ENCODE results near the gene PTCD1.
"Not testable (repeated sequence)": the region's sequence is repeated elsewhere in the genome, so short reads cannot be mapped to it uniquely, and the experiment has no call there.

Gene PTCD1

GRCh38 chr7:99383791-99384370, 54.7 kb downstream of the PTCD1 start:
- Histone ChIP-seq H3K4me3 (no peak overlapping the region), H3K36me3 (ENCODE audit: insufficient read depth, low read length) (no peaks in the 10 kb centered on the region), H3K27ac (no peak overlapping the region), H3K9ac (ENCODE audit: insufficient read length) (no peak overlapping the region), H3K9me3 (ENCODE audit: low read depth, low read length) (no peaks in the 10 kb centered on the region)
- no peak for DNase-seq (ENCODE audit: low read depth, low spot score)
- TF ChIP-seq FOXP2 (optimal IDR thresholded peaks at IDR 0.05; ENCODE audit: control extremely low read depth, extremely low read length, insufficient read depth) (no peak), EZH2 (IDR thresholded peaks at IDR 0.05) (no peak), POLR2AphosphoS5 (IDR thresholded peaks at IDR 0.05; ENCODE audit: borderline replicate concordance, low read depth, low read length) (no peak)

GRCh38 chr7:99383203-99383602, 55.4 kb downstream of the PTCD1 start:
- TF ChIP-seq EZH2 (IDR thresholded peaks at IDR 0.05) (no peak), POLR2AphosphoS5 (IDR thresholded peaks at IDR 0.05; ENCODE audit: borderline replicate concordance, low read depth, low read length) (no peak), FOXP2 (optimal IDR thresholded peaks at IDR 0.05; ENCODE audit: control extremely low read depth, extremely low read length, insufficient read depth) (no peak)
- Histone ChIP-seq H3K9ac (ENCODE audit: insufficient read length) (no peak overlapping the region), H3K9me3 (ENCODE audit: low read depth, low read length) (no peaks in the 10 kb centered on the region), H3K4me3 (no peak overlapping the region), H3K36me3 (ENCODE audit: insufficient read depth, low read length) (no peaks in the 10 kb centered on the region), H3K27ac (no peak overlapping the region)
- no peak for DNase-seq (ENCODE audit: low read depth, low spot score)

- TF ChIP-seq FOXP2 (optimal IDR thresholded peaks at IDR 0.05; ENCODE audit: control extremely low read depth, extremely low read length, insufficient read depth) (no peak), POLR2AphosphoS5 (IDR thresholded peaks at IDR 0.05; ENCODE audit: borderline replicate concordance, low read depth, low read length) (no peak), EZH2 (IDR thresholded peaks at IDR 0.05) (no peak)
- Histone ChIP-seq H3K4me3 (no peak overlapping the region), H3K9ac (ENCODE audit: insufficient read length) (no peak overlapping the region), H3K27ac (no peak overlapping the region), H3K9me3 (ENCODE audit: low read depth, low read length) (no peaks in the 10 kb centered on the region), H3K36me3 (ENCODE audit: insufficient read depth, low read length) (no peaks in the 10 kb centered on the region)
- no peak for DNase-seq (ENCODE audit: low read depth, low spot score)
Observed at GRCh38 chr7:99381664-99382075, 56.9 kb downstream of the PTCD1 start.

- TF ChIP-seq EZH2 (IDR thresholded peaks at IDR 0.05) (no peak), POLR2AphosphoS5 (IDR thresholded peaks at IDR 0.05; ENCODE audit: borderline replicate concordance, low read depth, low read length) (no peak), FOXP2 (optimal IDR thresholded peaks at IDR 0.05; ENCODE audit: control extremely low read depth, extremely low read length, insufficient read depth) (no peak)
- Histone ChIP-seq H3K4me3 (no peak overlapping the region), H3K9me3 (ENCODE audit: low read depth, low read length) (no peaks in the 10 kb centered on the region), H3K9ac (ENCODE audit: insufficient read length) (no peak overlapping the region), H3K27ac (no peak overlapping the region), H3K36me3 (ENCODE audit: insufficient read depth, low read length) (no peaks in the 10 kb centered on the region)
- no peak for DNase-seq (ENCODE audit: low read depth, low spot score)
Observed at GRCh38 chr7:99380823-99381663, 57.6 kb downstream of the PTCD1 start.

GRCh38 chr7:99380032-99380822, 58.4 kb downstream of the PTCD1 start:
- Histone ChIP-seq H3K36me3 (ENCODE audit: insufficient read depth, low read length) (no peaks in the 10 kb centered on the region), H3K4me3 (peak overlapping the region; percentile 39), H3K9me3 (ENCODE audit: low read depth, low read length) (no peaks in the 10 kb centered on the region), H3K9ac (ENCODE audit: insufficient read length) (no peak overlapping the region), H3K27ac (peak overlapping the region; percentile 71)
- DNase-seq (ENCODE audit: low read depth, low spot score), result no peak
- TF ChIP-seq FOXP2 (optimal IDR thresholded peaks at IDR 0.05; ENCODE audit: control extremely low read depth, extremely low read length, insufficient read depth) (no peak), EZH2 (IDR thresholded peaks at IDR 0.05) (no peak), POLR2AphosphoS5 (IDR thresholded peaks at IDR 0.05; ENCODE audit: borderline replicate concordance, low read depth, low read length) (no peak)

- not testable (repeated sequence) for DNase-seq (ENCODE audit: low read depth, low spot score); H3K9ac ChIP-seq (ENCODE audit: insufficient read length); H3K9me3 ChIP-seq (ENCODE audit: low read depth, low read length); H3K36me3 ChIP-seq (ENCODE audit: insufficient read depth, low read length)
- peak overlapping the region; percentile 39 for H3K4me3 ChIP-seq
- H3K27ac ChIP-seq, result peak overlapping the region; percentile 77
Observed at GRCh38 chr7:99379693-99380031, 58.9 kb downstream of the PTCD1 start.

GRCh38 chr7:99379043-99379577, 59.5 kb downstream of the PTCD1 start:
- TF ChIP-seq EZH2 (IDR thresholded peaks at IDR 0.05) (no peak), FOXP2 (optimal IDR thresholded peaks at IDR 0.05; ENCODE audit: control extremely low read depth, extremely low read length, insufficient read depth) (no peak), POLR2AphosphoS5 (IDR thresholded peaks at IDR 0.05; ENCODE audit: borderline replicate concordance, low read depth, low read length) (no peak)
- Histone ChIP-seq H3K9ac (ENCODE audit: insufficient read length) (no peak overlapping the region), H3K27ac (peak overlapping the region; percentile 77), H3K9me3 (ENCODE audit: low read depth, low read length) (no peaks in the 10 kb centered on the region), H3K36me3 (ENCODE audit: insufficient read depth, low read length) (no peaks in the 10 kb centered on the region), H3K4me3 (no peak overlapping the region)
- DNase-seq (ENCODE audit: low read depth, low spot score), result no peak

Data from SK-N-MC (cell line).